Measurements from ENCODE around the gene UBA6.

DNA sequence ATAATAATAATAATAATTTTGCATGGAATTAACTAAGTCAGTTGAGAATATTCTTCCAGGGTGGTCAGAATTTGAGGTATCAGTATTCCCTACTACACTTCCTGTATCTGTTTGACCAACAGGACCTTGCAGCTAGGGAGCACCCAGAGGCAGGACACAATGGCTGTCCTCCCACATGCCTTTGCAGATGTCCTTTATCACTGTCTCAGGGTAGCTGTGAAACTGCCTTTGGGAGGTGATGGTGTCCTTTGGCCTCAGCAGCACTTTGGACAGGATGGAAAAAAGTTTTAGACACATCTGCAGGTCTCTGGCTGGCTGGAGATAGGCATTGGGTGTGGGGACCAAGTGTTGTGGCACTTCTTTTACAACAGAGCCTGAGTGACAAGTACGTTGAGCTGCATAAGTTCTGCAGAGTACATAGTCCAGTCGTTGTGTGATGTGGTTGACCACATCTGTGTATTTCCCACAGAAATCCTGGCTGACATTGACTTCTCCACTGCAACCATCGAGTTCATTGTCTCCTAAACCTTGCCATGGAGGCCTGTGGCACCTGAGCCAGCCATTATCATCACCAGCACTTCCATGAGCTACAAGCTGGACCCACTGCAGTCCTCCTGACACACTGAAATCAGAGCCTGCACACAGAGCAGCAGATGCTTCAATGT lies 19.1 kb upstream of the UBA6 start:
- no peak for TF ChIP-seq EZH2 (IDR thresholded peaks at IDR 0.05; ENCODE audit: borderline replicate concordance, low read depth, low read length, severe bottlenecking)
- TF ChIP-seq, protein P1, sequence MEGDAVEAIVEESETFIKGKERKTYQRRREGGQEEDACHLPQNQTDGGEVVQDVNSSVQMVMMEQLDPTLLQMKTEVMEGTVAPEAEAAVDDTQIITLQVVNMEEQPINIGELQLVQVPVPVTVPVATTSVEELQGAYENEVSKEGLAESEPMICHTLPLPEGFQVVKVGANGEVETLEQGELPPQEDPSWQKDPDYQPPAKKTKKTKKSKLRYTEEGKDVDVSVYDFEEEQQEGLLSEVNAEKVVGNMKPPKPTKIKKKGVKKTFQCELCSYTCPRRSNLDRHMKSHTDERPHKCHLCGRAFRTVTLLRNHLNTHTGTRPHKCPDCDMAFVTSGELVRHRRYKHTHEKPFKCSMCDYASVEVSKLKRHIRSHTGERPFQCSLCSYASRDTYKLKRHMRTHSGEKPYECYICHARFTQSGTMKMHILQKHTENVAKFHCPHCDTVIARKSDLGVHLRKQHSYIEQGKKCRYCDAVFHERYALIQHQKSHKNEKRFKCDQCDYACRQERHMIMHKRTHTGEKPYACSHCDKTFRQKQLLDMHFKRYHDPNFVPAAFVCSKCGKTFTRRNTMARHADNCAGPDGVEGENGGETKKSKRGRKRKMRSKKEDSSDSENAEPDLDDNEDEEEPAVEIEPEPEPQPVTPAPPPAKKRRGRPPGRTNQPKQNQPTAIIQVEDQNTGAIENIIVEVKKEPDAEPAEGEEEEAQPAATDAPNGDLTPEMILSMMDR (IDR thresholded peaks at IDR 0.05; ENCODE audit: borderline replicate concordance, extremely low read depth, low read length, poor library complexity, severe bottlenecking): no peak
